ENCODE measurements around the gene ADTRP.

Gene ADTRP

GRCh38 chr6:11679099-11679498 is 99.5 kb downstream of the ADTRP start:
- H4K5ac ChIP-seq (ENCODE audit: low read length) = no peak overlapping the region
- no peak overlapping the region for H3K9ac ChIP-seq (ENCODE audit: low read length)
- no peak overlapping the region for H2BK5ac ChIP-seq (ENCODE audit: low read length)
- H2AK5ac ChIP-seq (ENCODE audit: low read length) = no peak overlapping the region
- H3K4me1 ChIP-seq (ENCODE audit: control insufficient read depth, low read depth, low read length) = no peaks in the 10 kb centered on the region
- DNase-seq = no peak
- no peak overlapping the region for H3K27ac ChIP-seq (ENCODE audit: low read depth, low read length)
- WGBS (ENCODE audit: extremely low coverage, insufficient coverage, low lambda C conversion rate) = no CpG with 5 or more reads among the region's 2 CpGs
- H3K79me2 ChIP-seq (ENCODE audit: control insufficient read depth, insufficient read depth, low read length) = no peaks in the 10 kb centered on the region
- H2BK120ac ChIP-seq (ENCODE audit: low read depth, low read length) = no peak overlapping the region
- H3K4me2 ChIP-seq (ENCODE audit: low read length) = no peak overlapping the region
- H3K23ac ChIP-seq (ENCODE audit: low read length) = no peak overlapping the region
- H3K4me3 ChIP-seq (ENCODE audit: low read length) = no peak overlapping the region
- no peaks in the 10 kb centered on the region for H3K27me3 ChIP-seq (ENCODE audit: insufficient read depth, low read length, poor library complexity)
- no peak overlapping the region for H3K18ac ChIP-seq (ENCODE audit: low read length)
- no peak overlapping the region for H3K56ac ChIP-seq (ENCODE audit: low read length)
- no peak overlapping the region for H4K8ac ChIP-seq (ENCODE audit: low read depth, low read length)
- no peaks in the 10 kb centered on the region for H3K36me3 ChIP-seq (ENCODE audit: control insufficient read depth, insufficient read depth, low read length)
- H3K4ac ChIP-seq (ENCODE audit: low read depth, low read length) = no peak overlapping the region
- H3K79me1 ChIP-seq (ENCODE audit: low read length) = no peaks in the 10 kb centered on the region
- no peak overlapping the region for H2BK15ac ChIP-seq (replicated peaks; ENCODE audit: low read depth)

GRCh38 chr6:11675601-11676000 is 103.0 kb downstream of the ADTRP start:
- no peaks in the 10 kb centered on the region for H3K79me2 ChIP-seq (ENCODE audit: control insufficient read depth, insufficient read depth, low read length)
- no peak overlapping the region for H3K18ac ChIP-seq (ENCODE audit: low read length)
- DNase-seq = no peak
- H2BK120ac ChIP-seq (ENCODE audit: low read depth, low read length) = no peak overlapping the region
- H3K79me1 ChIP-seq (ENCODE audit: low read length) = no peaks in the 10 kb centered on the region
- H3K4me2 ChIP-seq (ENCODE audit: low read length) = no peak overlapping the region
- H3K4ac ChIP-seq (ENCODE audit: low read depth, low read length) = no peak overlapping the region
- no peak overlapping the region for H2AK5ac ChIP-seq (ENCODE audit: low read length)
- no CpG with 5 or more reads among the region's 2 CpGs for WGBS (ENCODE audit: extremely low coverage, insufficient coverage, low lambda C conversion rate)
- no peak overlapping the region for H3K9ac ChIP-seq (ENCODE audit: low read length)
- no peak overlapping the region for H2BK15ac ChIP-seq (replicated peaks; ENCODE audit: low read depth)
- no peak overlapping the region for H3K23ac ChIP-seq (ENCODE audit: low read length)
- no peak overlapping the region for H2BK5ac ChIP-seq (ENCODE audit: low read length)
- H3K36me3 ChIP-seq (ENCODE audit: control insufficient read depth, insufficient read depth, low read length) = no peaks in the 10 kb centered on the region
- H3K4me1 ChIP-seq (ENCODE audit: control insufficient read depth, low read depth, low read length) = no peaks in the 10 kb centered on the region
- no peak overlapping the region for H4K8ac ChIP-seq (ENCODE audit: low read depth, low read length)
- no peak overlapping the region for H3K27ac ChIP-seq (ENCODE audit: low read depth, low read length)
- no peaks in the 10 kb centered on the region for H3K27me3 ChIP-seq (ENCODE audit: insufficient read depth, low read length, poor library complexity)
- H3K4me3 ChIP-seq (ENCODE audit: low read length) = no peak overlapping the region
- H4K5ac ChIP-seq (ENCODE audit: low read length) = no peak overlapping the region
- H3K56ac ChIP-seq (ENCODE audit: low read length) = no peak overlapping the region

GRCh38 chr6:11672669-11673068 is 105.9 kb downstream of the ADTRP start:
- Histone ChIP-seq H3K23ac (ENCODE audit: low read length) (no peak overlapping the region), H3K36me3 (ENCODE audit: control insufficient read depth, insufficient read depth, low read length) (no peaks in the 10 kb centered on the region), H3K4me1 (ENCODE audit: control insufficient read depth, low read depth, low read length) (no peaks in the 10 kb centered on the region), H3K4ac (ENCODE audit: low read depth, low read length) (no peak overlapping the region), H4K5ac (ENCODE audit: low read length) (no peak overlapping the region), H3K56ac (ENCODE audit: low read length) (no peak overlapping the region), H3K79me1 (ENCODE audit: low read length) (no peaks in the 10 kb centered on the region), H3K9ac (ENCODE audit: low read length) (no peak overlapping the region), H2BK120ac (ENCODE audit: low read depth, low read length) (no peak overlapping the region), H3K27me3 (ENCODE audit: insufficient read depth, low read length, poor library complexity) (no peaks in the 10 kb centered on the region), H4K8ac (ENCODE audit: low read depth, low read length) (no peak overlapping the region), H3K79me2 (ENCODE audit: control insufficient read depth, insufficient read depth, low read length) (no peaks in the 10 kb centered on the region), H3K27ac (ENCODE audit: low read depth, low read length) (no peak overlapping the region), H3K4me2 (ENCODE audit: low read length) (no peak overlapping the region), H3K4me3 (ENCODE audit: low read length) (no peak overlapping the region), H2AK5ac (ENCODE audit: low read length) (no peak overlapping the region), H2BK15ac (replicated peaks; ENCODE audit: low read depth) (no peak overlapping the region), H3K18ac (ENCODE audit: low read length) (no peak overlapping the region), H2BK5ac (ENCODE audit: low read length) (no peak overlapping the region)
- no peak for DNase-seq
- no CpG with 5 or more reads among the region's 5 CpGs for WGBS (ENCODE audit: extremely low coverage, insufficient coverage, low lambda C conversion rate)

- no peaks in the 10 kb centered on the region for H3K79me1 ChIP-seq (ENCODE audit: low read length)
- no peak for DNase-seq
- H3K27me3 ChIP-seq (ENCODE audit: insufficient read depth, low read length, poor library complexity) = no peaks in the 10 kb centered on the region
- no peaks in the 10 kb centered on the region for H3K79me2 ChIP-seq (ENCODE audit: control insufficient read depth, insufficient read depth, low read length)
- H3K23ac ChIP-seq (ENCODE audit: low read length) = no peak overlapping the region
- no peak overlapping the region for H3K18ac ChIP-seq (ENCODE audit: low read length)
- H3K56ac ChIP-seq (ENCODE audit: low read length) = no peak overlapping the region
- H3K4me3 ChIP-seq (ENCODE audit: low read length) = no peak overlapping the region
- no peak overlapping the region for H2AK5ac ChIP-seq (ENCODE audit: low read length)
- no peak overlapping the region for H2BK120ac ChIP-seq (ENCODE audit: low read depth, low read length)
- H4K5ac ChIP-seq (ENCODE audit: low read length) = no peak overlapping the region
- H3K9ac ChIP-seq (ENCODE audit: low read length) = no peak overlapping the region
- H2BK5ac ChIP-seq (ENCODE audit: low read length) = no peak overlapping the region
- H2BK15ac ChIP-seq (replicated peaks; ENCODE audit: low read depth) = no peak overlapping the region
- no peak overlapping the region for H3K27ac ChIP-seq (ENCODE audit: low read depth, low read length)
- no peaks in the 10 kb centered on the region for H3K4me1 ChIP-seq (ENCODE audit: control insufficient read depth, low read depth, low read length)
- no peak overlapping the region for H4K8ac ChIP-seq (ENCODE audit: low read depth, low read length)
- no peaks in the 10 kb centered on the region for H3K36me3 ChIP-seq (ENCODE audit: control insufficient read depth, insufficient read depth, low read length)
- no peak overlapping the region for H3K4ac ChIP-seq (ENCODE audit: low read depth, low read length)
- no peak overlapping the region for H3K4me2 ChIP-seq (ENCODE audit: low read length)
These were observed 106.3 kb downstream of the ADTRP start for GRCh38 chr6:11672256-11672655.

GRCh38 chr6:11669696-11670095 is 108.9 kb downstream of the ADTRP start:
- Histone ChIP-seq H3K9ac (ENCODE audit: low read length) (no peak overlapping the region), H3K4me2 (ENCODE audit: low read length) (no peak overlapping the region), H2BK120ac (ENCODE audit: low read depth, low read length) (no peak overlapping the region), H3K27ac (ENCODE audit: low read depth, low read length) (no peak overlapping the region), H2BK15ac (replicated peaks; ENCODE audit: low read depth) (no peak overlapping the region), H3K79me2 (ENCODE audit: control insufficient read depth, insufficient read depth, low read length) (no peaks in the 10 kb centered on the region), H3K4ac (ENCODE audit: low read depth, low read length) (no peak overlapping the region), H3K56ac (ENCODE audit: low read length) (no peak overlapping the region), H3K4me1 (ENCODE audit: control insufficient read depth, low read depth, low read length) (no peaks in the 10 kb centered on the region), H3K79me1 (ENCODE audit: low read length) (no peaks in the 10 kb centered on the region), H2BK5ac (ENCODE audit: low read length) (no peak overlapping the region), H4K8ac (ENCODE audit: low read depth, low read length) (no peak overlapping the region), H2AK5ac (ENCODE audit: low read length) (no peak overlapping the region), H3K18ac (ENCODE audit: low read length) (no peak overlapping the region), H3K36me3 (ENCODE audit: control insufficient read depth, insufficient read depth, low read length) (no peaks in the 10 kb centered on the region), H3K27me3 (ENCODE audit: insufficient read depth, low read length, poor library complexity) (no peaks in the 10 kb centered on the region), H3K23ac (ENCODE audit: low read length) (no peak overlapping the region), H4K5ac (ENCODE audit: low read length) (no peak overlapping the region), H3K4me3 (ENCODE audit: low read length) (no peak overlapping the region)
- WGBS (ENCODE audit: extremely low coverage, insufficient coverage, low lambda C conversion rate) = 100% methylated on average over 2 of the region's 4 CpGs
- DNase-seq = no peak

GRCh38 chr6:11668455-11668854 is 110.1 kb downstream of the ADTRP start:
- WGBS (ENCODE audit: extremely low coverage, insufficient coverage, low lambda C conversion rate) = no CpG with 5 or more reads among the region's 4 CpGs

More at GRCh38 chr6:11668455-11668854, 110.1 kb downstream of the ADTRP start:
- no peak overlapping the region for H2BK15ac ChIP-seq (replicated peaks; ENCODE audit: low read depth)
- DNase-seq = no peak
- no peaks in the 10 kb centered on the region for H3K27me3 ChIP-seq (ENCODE audit: insufficient read depth, low read length, poor library complexity)
- H2BK5ac ChIP-seq (ENCODE audit: low read length) = no peak overlapping the region
- no peaks in the 10 kb centered on the region for H3K4me1 ChIP-seq (ENCODE audit: control insufficient read depth, low read depth, low read length)
- H3K36me3 ChIP-seq (ENCODE audit: control insufficient read depth, insufficient read depth, low read length) = no peaks in the 10 kb centered on the region
- no peak overlapping the region for H2AK5ac ChIP-seq (ENCODE audit: low read length)
- H3K18ac ChIP-seq (ENCODE audit: low read length) = no peak overlapping the region
- H3K56ac ChIP-seq (ENCODE audit: low read length) = no peak overlapping the region
- H3K4ac ChIP-seq (ENCODE audit: low read depth, low read length) = no peak overlapping the region
- no peak overlapping the region for H4K5ac ChIP-seq (ENCODE audit: low read length)
- H3K4me2 ChIP-seq (ENCODE audit: low read length) = no peak overlapping the region
- H4K8ac ChIP-seq (ENCODE audit: low read depth, low read length) = no peak overlapping the region
- H3K79me1 ChIP-seq (ENCODE audit: low read length) = no peaks in the 10 kb centered on the region
- no peak overlapping the region for H3K4me3 ChIP-seq (ENCODE audit: low read length)
- no peak overlapping the region for H2BK120ac ChIP-seq (ENCODE audit: low read depth, low read length)
- H3K9ac ChIP-seq (ENCODE audit: low read length) = no peak overlapping the region
- H3K27ac ChIP-seq (ENCODE audit: low read depth, low read length) = no peak overlapping the region
- no peak overlapping the region for H3K23ac ChIP-seq (ENCODE audit: low read length)
- no peaks in the 10 kb centered on the region for H3K79me2 ChIP-seq (ENCODE audit: control insufficient read depth, insufficient read depth, low read length)

All from mesendoderm (in vitro differentiated cells).